ENCODE data around the gene CACFD1. TPM values are rescaled to one million over a fixed set of nuclear protein-coding genes. Genes with fewer than 3 reads are reported as not detected.
A peak's percentile ranks its signal among the peaks of the same experiment; 100 is the strongest.

The CACFD1 gene
- total and polyA plus RNA-seq, 9 of the 15 experiments (the other 6 are each of a cell fraction or from before 2014, with no cell fraction given): 0.11 to 1.4 (median 1.1) TPM; not detected in 2

DNA sequence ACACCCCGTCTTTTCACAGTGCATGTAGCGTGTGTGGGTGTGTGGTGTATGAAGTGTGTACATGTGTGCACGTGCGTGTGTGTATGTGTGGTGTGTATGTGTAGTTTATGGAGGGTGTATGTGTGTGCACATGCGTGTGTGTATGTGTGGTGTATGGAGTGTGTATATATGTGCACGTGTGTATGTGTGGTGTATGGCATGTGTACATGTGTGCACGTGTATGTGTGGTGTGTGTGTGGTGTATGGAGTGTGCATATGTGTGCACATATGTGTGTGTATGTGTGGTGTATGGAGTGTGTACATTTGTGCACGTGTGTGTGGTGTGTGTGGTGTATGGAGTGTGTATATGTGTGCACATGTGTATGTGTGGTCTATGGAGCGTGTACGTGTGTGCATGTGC is 51.8 kb downstream of the CACFD1 start:
- ChIA-PET POLR2A (no interaction called here), CTCF (ENCODE audit: low intra/inter-chr PET ratio) (no interaction called here)
- H3K27ac ChIP-seq (ENCODE audit: extremely low read depth, low read depth, low read length): no peak overlapping the region
- TF ChIP-seq TCF3 (CRISPR knock-in tag; IDR thresholded peaks at IDR 0.05) (no peak), ZC3H4 (CRISPR knock-in tag; IDR thresholded peaks at IDR 0.05; ENCODE audit: borderline replicate concordance) (0 out of 2 replicates have a peak, but pooled peaks have one; percentile 54)
- TF ChIP-seq, protein P1, sequence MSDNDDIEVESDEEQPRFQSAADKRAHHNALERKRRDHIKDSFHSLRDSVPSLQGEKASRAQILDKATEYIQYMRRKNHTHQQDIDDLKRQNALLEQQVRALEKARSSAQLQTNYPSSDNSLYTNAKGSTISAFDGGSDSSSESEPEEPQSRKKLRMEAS (CRISPR knock-in tag; IDR thresholded peaks at IDR 0.05): peak; percentile 19; the same call in 1 of the 2 replicates
- no peak overlapping the region for H3K4me3 ChIP-seq
- no peak overlapping the region for H3K9ac ChIP-seq (ENCODE audit: insufficient read depth in 1 of 2, low read depth in 2 of 2, low read length in 2 of 2)
- 24% methylated on average over 10 of the region's 10 CpGs for WGBS (ENCODE audit: insufficient coverage, low coverage, missing lambda C conversion rate)
- ATAC-seq (no peak), FAIRE-seq (peak; percentile 29), DNase-seq (ENCODE audit: extremely low read depth in 1 of 4, low spot score in 3 of 4) (no peak)
- H2AFZ ChIP-seq (ENCODE audit: low read depth, low read length): no peak overlapping the region
- peaks cover 9 to 51% of the 10 kb centered on the region in 2 experiments for H3K27me3 ChIP-seq (ENCODE audit: control insufficient read depth in 2 of 2, insufficient read depth in 2 of 2, low read length in 2 of 2)
- H3K9me3 ChIP-seq (replicated peaks; ENCODE audit: control insufficient read depth, insufficient read depth, low read depth, low read length): peaks cover 7% of the 10 kb centered on the region; the same call in 1 of the 2 replicates
- H3K9me1 ChIP-seq (ENCODE audit: control insufficient read depth, insufficient read depth, low read length): no peaks in the 10 kb centered on the region
- BruUV-seq (replicated peaks): no TSS peak
- H3K4me2 ChIP-seq (ENCODE audit: insufficient read depth, low read length): no peak overlapping the region
- peaks cover 7 to 32% of the 10 kb centered on the region in 2 experiments for H3K4me1 ChIP-seq (replicated peaks in 1 of 2; ENCODE audit: control insufficient read depth in 2 of 2, insufficient read depth in 2 of 2, low read length in 2 of 2)
- H3K79me2 ChIP-seq (ENCODE audit: control insufficient read depth, insufficient read depth, low read length): no peaks in the 10 kb centered on the region
- no peaks in the 10 kb centered on the region; the same call in 1 of the 2 replicates for H4K20me1 ChIP-seq (replicated peaks; ENCODE audit: control insufficient read depth, insufficient read depth, low read length)
- H3K36me3 ChIP-seq (ENCODE audit: control insufficient read depth, insufficient read depth, low read length): no peaks in the 10 kb centered on the region; the same call in 2 of the 3 replicates
- intact Hi-C loops (cut with micrococcal nuclease) (no loop called here), in situ Hi-C loops (cut with MboI) (no loop called here)
